ENCODE results near the gene ZRANB3.

- TF ChIP-seq CTCF (conservative IDR thresholded peaks at IDR 0.05), result peak; percentile 52
- TF ChIP-seq ZFX (IDR thresholded peaks at IDR 0.05), result no peak
Observed at GRCh38 chr2:135473567-135473966, 57.5 kb downstream of the ZRANB3 start.
